Tongue (tissue), 2 donors: ENCODE results near the gene LRRC8D. TPM values are rescaled to one million over a fixed set of nuclear protein-coding genes. Genes with fewer than 3 reads are reported as not detected.

ENCODE experiments used
- DNase-seq: peaks from one replicate; pipeline ENCODE4 v3.0.0-alpha.2; 2015
- total RNA-seq: library from RNA; depleted of rRNA; stranded (reverse); fragments of >200 nt; gene quantifications from one replicate; pipeline ENCODE4 v1.2.3, GENCODE V29; 2014

Gene LRRC8D
- total RNA-seq, 1 donor from 2014 or later: 10.9 TPM

DNA sequence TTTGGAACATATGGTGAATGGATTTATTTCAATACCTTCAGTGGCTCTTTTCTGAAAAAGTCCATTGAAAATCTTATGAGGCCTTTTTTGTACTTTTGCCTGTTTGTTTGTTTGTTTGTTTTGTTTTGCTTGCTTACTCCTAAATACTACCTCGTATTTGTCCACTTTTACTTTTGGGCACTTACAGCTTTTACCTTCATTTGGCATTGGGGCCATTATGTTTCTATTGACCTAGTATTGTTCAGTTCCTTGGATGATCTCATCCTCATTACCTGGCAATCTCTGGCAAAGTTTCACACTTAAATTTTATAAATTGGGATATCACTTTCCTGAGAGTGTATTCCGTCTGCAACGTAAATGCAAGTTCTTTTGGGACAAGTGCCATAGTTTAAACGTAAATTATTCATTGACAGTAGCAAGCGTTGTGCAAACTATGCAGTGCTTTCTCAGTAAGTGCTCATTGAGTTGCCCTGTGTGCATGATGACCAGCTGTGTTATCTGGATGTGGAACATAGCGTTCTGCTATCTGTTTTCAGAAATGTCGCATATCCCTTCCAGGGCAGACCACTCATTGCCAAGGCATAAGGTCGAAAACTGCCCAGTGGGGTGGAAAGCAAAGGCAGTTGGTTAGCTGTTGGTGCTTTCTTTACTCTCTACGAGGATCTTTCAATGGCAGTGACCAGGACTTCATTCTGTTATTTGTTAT lies 51.1 kb downstream of the LRRC8D start:
- DNase-seq: no peak

DNA sequence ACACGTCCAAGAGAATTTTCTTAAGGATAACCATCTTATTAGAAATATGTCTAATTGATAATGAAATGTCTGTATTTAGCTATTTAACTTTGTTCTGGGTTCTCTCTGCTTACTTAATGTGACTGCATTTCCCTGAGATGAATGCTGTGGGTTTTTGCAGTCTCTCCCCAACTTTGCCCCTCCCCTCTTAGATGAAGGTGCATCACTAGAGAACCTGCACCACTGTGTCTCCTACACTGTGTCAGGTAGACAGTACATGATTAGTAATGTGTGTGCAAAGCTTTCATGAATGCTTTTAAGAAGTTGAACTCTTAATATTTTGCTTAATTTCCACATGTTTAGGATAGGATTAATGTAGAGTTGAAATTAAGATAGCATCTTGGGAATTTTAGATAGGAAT lies 51.7 kb downstream of the LRRC8D start:
- no peak for DNase-seq

DNA sequence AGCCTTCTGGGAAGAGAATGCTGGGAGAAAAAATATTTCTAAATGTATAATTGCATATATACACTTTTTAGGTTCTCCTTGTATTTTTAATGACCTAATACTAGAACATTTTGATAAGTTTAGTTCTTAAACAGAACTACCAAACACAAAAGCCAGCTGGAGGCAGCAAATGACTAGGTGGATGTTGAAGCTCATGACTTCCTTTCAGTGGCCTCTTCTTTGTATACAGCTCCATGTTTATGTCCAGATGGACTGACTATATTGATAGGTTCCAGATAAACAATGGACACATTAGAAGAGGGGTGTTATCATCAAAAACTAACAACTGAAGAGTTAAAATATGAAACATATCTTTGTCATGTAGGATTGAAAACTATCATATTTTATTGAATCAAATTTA lies 52.5 kb downstream of the LRRC8D start:
- DNase-seq: no peak

- peak; percentile 61 for DNase-seq
These were observed 52.9 kb downstream of the LRRC8D start for GRCh38 chr1:89873770-89874169.

DNA sequence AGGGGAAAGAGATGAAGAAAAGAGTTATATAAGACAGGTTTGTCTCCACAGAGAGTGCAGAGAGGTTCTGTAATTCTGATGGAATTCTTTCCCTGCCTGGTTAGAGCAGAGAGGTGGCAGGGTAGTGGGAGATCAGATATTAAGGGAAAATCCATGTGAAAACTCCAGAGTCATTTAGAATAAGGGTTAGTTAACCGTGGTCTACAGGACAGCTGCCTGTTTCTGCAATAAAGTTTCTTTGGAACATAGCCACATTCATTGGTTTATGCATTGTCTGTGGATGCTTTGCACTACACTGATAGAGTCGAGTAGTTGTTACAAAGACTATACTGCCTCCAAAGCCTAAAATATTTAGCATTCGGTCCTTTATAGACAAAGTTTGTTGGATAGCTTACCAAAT lies 55.6 kb downstream of the LRRC8D start:
- DNase-seq: no peak

DNA sequence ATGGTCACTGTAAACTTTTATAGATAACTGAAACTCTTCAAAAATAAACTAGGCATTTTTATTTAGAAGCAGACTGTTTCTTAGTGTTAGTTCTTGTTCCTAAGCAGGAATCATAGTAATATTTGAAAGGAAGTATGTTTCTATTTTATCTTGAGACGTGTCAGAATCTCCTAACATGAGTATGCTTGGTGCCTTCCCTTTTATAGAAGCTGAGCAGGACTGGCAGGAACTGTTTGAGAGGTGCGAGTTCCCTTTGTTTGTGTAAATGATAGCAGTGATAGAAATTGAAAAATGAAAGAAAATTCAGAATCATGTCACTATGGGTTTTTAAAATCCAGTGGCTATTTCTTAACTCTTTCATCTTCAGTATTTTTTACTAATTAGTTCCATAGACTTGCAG lies 56.9 kb downstream of the LRRC8D start:
- no peak for DNase-seq

- no peak for DNase-seq
These were observed 57.4 kb downstream of the LRRC8D start for GRCh38 chr1:89878256-89878655.

DNA sequence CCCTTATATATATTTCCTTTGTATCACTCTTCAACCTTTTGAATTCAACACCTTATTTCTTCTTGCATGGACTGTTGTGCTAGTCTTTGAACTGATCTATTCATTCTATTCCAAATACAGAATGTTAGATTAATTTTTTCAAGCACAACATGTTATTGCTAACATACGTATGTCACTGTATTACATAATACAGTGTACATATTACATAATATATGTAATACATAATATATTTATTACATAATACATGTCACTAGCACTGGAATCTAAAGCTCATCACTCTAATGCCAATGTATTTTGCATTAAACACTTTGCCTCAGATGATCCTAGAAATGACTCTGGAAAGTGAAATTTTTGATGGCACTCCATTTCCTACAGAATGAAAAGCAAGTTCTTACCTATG lies 59.8 kb downstream of the LRRC8D start:
- no peak for DNase-seq

DNA sequence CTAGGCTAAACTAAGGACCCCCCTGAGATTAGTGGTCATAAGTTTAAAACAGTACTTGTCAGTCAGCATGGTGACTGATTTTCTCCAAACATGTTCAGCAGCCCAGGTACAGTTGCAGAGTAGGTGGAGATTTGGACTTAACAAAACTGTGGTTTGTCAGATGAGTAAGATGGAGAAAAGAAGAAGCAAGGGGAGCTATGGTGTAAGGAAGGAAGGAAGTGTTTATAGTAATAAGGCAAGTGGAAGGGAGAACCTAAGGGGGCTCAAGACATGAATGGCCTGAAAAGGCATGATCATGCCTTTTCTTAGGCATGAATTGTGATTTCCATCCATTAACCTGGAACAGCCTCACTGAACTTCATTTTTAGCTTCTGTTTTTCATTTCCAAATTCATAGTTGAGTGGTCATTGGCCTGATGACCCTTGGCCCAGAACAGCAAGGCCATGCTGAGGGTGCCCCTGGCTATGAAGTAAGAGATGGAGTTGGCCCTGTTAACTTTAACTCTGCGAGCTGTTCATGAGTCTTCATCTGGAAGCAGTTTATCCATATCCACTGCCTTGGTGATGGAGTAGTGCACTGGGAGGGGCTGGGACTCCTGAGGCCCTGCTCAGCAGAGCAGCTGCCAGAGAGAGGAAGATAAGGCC lies 60.7 kb downstream of the LRRC8D start:
- DNase-seq: no peak

DNA sequence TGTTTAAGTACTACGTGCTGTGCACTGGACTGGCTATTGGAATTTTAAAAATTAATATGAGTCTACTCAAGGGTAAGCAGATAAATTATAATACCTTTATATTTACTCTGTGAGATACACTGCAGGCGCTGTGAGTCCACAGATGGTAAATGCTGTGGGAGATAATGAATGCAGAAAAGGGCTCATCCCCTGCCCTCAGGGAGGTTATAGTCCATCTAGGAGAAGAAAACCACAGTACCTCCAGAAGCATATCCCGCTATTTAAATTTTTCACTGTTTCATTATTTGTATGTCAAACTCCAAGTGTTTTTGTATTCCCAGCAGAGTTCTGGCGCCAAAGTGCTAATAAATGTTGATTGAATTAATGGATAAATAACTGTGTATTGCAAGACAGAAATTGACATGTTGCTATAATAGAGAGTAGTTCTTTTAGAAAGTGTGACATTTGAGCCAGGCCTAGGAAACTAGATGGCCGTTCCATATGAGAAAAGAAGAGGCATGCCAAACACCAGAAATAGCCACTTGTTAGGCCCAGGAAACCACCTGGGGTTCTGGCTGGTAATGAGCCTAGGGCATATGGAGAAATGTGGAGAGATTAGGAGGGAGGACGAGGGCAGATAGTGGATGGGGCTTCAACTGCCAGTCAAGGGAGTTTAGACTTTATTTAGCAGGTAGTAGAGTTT lies 61.7 kb downstream of the LRRC8D start:
- no peak for DNase-seq

- DNase-seq: no peak
These were observed 62.2 kb downstream of the LRRC8D start for GRCh38 chr1:89883030-89883379.

GRCh38 chr1:89884718-89885596 lies 64.1 kb downstream of the LRRC8D start:
- no peak for DNase-seq

DNA sequence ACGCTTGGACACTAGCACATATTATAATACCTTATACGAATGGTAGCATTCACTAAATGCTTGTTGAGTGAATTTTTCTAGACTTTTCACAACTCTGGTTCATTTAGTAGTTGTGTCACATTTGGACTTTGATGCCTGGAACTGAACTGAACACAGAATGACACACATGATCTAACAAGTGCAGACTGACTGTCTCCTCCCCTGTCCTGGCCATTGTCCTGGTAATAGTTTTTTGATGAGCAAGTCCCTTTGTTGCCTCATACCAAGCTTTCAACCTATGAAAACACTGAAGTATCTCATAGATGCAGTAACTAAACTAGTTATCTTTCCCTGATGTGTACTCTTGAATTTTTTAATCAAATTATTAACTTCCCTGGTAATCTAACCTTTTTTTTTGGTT lies 66.4 kb downstream of the LRRC8D start:
- DNase-seq: no peak

DNA sequence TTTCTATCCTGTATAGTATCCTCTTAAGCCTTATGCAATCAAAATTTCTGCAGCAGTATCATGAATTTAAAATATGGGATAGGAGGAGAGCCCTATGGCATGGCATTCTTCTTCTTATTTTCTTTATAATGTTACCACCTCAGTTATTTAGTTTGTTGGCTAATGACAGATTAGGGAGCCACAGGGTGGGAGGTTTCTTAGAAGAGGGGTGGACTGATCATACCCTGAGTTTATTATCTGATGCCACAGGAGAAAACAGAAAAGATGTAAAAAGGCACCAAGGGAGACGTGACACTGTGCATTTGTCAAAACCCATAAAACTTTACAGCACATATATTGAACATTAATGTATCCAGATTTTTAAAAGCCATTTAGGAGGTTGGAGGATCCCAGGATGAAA lies 66.9 kb downstream of the LRRC8D start:
- no peak for DNase-seq

- no peak for DNase-seq
These were observed 67.9 kb downstream of the LRRC8D start for GRCh38 chr1:89888480-89889322.

DNA sequence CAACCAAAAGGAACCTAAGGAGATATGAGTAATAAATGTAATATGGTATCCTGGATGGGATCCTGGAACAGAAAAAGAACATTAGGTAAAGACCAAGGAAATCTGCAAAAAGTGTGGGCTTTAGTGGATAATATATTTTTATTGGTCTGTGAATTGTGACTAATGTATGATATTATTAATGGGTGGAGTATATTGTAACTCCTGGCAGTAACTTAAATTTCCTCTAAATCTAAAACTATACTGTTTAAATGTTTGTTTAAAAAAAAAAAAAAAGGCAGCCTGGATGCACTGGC lies 68.4 kb downstream of the LRRC8D start:
- DNase-seq: no peak

GRCh38 chr1:89890085-89890752 lies 69.4 kb downstream of the LRRC8D start:
- no peak for DNase-seq

- no peak for DNase-seq
These were observed 72.0 kb downstream of the LRRC8D start for GRCh38 chr1:89892816-89893215.

DNA sequence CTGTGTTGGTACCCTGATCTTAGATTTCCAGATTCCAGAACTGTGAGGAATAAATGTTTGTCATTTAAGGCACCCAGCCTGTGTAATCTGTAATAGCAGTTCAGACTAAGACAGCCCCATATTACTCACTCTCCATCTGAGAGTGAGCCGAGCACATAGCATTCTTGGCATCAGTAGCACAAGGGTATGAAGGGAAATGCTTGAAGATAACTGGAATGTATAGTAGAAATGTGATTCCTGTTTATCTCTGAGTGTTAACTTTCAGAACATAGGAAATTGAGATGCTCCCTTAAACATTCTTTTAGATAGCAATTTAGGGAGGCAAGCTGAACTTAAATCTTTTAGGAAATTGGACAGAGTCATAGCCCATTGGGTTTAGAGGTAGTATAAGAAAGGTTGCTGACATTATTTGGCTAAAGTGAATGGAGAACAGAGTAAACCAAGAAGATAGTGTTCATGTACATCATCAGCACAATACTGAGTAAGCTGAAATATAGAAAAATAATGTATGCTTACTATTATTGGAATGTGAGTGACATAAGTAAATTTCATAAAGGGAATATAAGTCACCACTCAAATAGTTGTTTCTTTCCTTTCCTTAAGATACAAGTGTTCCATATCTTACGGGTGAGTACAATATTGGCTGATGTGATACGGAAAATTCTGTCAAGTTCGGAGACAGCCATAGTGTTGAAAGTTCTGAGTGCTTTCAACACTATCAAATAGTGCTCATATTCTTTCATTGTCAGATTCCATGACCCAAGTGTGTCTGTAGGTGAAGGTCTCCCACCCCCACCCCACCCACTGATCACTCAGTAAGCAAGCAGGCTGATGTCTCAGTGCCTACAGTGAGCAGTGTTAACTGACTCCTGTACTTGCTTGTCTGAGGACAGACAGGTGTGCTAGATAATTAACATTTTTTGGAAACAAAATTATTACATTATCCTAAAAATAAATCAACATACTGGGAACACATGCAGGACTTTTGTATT lies 73.7 kb downstream of the LRRC8D start:
- DNase-seq: peak; percentile 16
